Activated CD4-positive, alpha-beta T cell treated with anti-CD3 and anti-CD28 coated beads, Interleukin-2, amount 50 U/mL, for 16 hours (primary cell): Measurements from ENCODE around the gene KIF1C.
"Not testable (repeated sequence)": the region's sequence is repeated elsewhere in the genome, so short reads cannot be mapped to it uniquely, and the experiment has no call there.

Experiments
- DNase-seq: peaks from one replicate; pipeline ENCODE4 v3.0.0-alpha.2; 2020

KIF1C gene

DNA sequence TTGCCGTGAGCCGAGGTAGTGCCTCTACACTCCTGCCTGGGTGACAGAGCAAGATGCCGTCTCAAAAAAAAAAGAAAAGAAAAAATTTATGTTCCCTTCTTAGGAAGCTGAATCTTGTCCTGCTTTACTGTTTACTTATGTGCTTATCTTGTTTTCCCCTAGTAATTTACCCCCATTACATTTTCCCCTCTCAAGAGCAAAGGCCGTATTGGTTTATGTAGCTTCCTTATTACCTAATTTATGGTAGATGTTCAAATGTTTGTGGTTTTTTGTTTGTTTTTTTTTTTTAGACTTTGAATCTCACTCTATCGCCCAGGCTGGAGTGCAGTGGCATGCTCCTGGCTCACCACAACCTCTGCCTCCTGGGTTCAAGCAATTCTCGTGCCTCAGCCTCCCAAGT, 47.7 kb downstream of the KIF1C start:
- DNase-seq: no peak

DNA sequence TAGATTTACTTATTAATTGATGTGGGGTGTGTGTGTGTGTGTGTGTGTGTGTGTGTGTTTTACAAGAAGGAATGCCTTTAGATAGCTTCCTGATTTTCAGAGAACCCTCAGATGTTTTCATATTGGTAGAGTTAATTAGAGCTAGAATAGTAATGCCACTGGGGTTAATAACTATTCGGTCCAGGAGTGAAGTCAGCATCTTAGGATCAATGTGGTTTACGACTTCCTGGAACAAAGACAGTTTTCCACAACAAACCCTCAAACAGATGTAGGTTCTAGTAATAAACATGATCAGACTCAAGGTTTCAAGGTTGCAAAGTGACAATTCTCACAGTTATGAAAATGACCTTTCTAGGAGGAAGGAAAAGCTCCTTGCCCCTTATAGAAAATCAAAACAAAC, 49.7 kb downstream of the KIF1C start:
- DNase-seq: no peak

DNA sequence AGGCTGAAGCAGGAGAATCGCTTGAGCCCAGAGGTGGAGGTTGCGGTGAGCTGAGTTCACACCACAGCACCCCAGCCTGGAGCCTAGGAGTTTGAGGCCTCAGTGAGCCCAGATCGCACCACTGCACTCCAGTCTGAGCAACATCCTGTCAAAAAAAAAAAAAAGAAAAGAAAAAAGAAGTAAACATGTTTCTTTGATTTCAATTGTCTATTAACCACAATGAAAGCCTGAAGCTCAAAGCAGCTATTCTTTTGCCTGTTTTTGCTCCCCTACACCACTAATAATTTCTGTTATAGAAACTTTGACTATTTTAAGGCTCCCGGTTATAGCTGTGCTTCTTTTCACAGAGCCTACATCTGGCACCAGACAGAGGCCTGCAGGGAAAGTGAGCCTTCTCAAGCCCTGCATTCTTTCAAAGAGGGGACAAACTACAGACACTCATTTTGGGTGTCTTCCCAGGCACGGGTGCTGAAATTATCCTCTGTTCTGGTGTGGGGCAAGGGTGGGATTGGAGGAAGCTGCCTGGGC, 51.6 kb downstream of the KIF1C start:
- peak; percentile 34 for DNase-seq

DNA sequence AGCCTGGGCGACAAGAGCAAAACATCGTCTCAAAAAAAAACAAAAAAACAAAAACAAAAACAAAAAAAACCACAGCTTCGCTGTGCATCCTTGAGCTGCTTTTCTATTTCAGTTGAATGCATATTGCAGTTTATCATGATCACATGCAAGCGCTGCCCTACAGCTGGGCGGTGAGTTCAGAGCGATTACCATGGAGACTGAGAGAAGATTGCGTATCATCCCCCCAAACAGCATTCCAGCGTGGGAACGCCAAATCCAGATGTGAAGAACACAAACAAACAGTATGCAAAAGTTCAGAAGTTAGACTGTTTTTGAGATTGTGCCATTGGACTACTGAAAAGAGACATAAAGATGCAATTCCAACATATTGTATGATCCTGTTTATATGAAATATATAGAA, 52.5 kb downstream of the KIF1C start:
- DNase-seq: no peak

DNA sequence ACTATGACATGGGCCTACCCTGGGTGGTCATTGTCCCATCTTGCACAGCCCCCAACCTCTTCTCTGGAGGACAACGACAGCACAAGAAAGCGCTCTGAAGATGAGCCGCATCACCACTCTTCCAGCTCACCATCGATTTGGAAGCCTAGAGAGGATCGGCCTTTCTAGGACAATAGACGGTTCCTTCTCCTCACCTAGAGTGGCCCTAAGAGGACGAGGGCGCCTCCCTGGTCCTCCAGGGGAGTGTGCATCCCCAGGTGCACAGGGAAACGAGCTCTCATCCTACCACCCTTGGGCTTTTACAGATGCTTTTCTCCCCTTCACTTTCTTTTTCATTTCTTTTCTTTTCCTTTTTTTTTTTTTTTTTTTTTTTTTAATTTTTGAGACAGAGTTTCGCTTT, 57.8 kb downstream of the KIF1C start:
- no peak for DNase-seq

DNA sequence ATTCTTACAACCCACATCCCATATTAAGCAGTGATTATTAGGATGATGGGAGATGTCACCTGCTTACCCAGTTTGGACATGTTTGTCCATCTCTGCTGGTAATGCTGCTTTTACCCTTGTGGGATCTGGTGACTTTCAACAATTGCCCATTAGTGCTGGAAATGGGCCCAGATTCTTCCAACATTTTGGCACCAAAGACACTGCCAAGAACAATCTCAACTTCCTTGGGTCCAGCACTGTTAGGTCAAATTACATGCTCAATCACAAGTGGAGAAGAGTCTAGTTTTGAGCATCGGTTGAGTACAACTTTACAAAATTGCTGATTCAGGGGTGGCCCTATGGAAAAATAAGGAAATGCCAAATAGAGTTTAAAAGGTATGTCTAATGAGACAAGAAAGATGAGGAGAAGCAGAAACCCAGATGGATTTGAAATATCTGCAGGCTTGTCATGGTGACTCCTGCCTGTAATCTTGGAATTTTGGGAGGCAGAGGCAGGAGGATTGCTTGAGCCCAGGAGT, 67.5 kb downstream of the KIF1C start:
- no peak for DNase-seq

DNA sequence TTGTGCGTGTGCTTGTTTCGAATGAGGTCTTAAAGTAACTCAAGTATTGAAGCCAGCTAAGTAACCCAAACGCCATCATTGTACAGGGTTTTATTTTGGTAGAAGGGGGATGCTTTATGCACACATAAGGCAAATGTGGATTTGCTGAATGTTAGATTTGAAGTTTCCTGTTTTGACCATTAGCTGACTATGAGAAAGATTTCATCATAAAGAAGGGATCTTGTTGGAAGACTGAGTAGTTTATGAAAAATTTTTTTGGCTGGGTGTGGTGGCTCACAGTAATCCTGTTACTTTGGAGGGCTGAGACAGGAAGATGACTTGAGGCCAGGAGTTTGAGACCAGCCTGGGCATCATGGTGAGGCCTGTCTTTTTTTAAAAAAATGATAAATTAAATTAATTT, 70.5 kb downstream of the KIF1C start:
- DNase-seq: no peak

DNA sequence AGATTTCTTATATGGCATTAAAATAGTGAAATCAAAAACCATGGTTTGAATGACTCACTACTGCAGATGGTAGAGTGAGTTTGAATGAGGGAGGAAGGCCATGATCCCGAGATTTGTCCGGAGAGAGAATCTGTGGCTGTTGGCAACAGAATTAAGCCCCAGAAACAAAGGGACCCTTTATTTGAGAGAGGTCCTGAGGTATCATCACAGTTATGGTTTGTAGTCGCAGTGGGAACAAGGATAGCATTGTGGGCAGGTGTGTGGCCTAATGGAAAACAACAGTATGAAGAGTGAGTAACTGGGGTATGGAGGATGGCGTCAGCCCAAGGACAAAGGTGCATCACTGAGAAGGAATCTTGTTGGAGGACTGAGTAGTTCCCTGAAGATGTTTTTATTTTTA, 72.0 kb downstream of the KIF1C start:
- no peak for DNase-seq

DNA sequence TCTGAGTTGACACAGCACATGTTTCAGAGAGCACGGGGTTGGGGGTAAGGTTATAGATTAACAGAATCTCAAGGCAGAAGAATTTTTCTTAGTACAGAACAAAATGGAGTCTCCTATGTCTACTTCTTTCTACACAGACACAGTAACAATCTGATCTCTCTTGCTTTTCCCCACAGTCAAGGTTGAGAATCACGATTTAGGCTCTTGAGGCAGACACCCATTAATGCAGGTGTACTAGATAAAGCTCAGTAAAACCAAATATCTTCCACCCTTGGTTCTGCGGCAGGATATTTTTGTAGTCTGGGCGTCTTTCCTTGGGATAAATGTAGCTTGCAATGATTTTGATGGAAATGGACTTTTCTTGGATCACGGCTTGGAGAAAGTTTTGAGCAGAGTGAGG, 77.7 kb downstream of the KIF1C start:
- DNase-seq: not testable (repeated sequence)

DNA sequence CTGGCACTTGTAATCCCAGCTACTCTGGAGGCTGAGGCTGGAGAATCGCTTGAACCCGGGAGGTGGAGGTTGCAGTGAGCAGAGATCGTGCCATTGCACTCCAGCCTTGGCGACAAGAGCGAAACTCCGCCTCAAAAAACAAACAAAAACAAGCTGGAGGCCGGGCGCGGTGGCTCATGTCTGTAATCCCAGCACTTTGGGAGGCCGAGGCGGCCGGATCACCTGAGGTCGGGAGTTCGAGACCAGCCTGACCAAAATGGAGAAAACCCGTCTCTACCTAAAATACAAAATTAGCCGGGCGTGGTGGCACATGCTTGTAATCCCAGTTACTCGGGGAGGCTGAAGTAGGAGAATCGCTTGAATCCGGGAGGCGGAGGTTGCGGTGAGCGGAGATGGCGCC, 79.5 kb downstream of the KIF1C start:
- not testable (repeated sequence) for DNase-seq

DNA sequence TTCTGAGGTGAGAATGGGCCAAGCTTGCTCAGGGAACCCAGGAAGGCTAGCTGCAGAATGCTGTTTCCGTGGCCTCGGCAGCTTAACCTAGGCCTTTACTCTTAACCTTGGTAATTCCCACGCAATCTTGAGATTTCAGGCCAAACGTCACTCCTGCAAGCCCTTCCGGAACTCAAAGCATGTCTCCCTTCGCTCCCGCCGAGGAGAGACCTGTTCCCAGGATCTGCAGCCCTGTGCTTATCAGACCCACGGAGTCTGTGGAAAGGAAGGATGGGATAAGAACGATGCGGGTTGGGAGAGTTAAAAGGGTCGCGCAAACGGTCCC, 80.0 kb downstream of the KIF1C start:
- DNase-seq: no peak
